D721Med (cell line): ENCODE results near the gene ST7.

ENCODE experiments used
- DNase-seq: peaks from one replicate; pipeline ENCODE4 v3.0.0; 2011; ENCODE audit warnings: low spot score; ENCODE audit not compliant: insufficient read length
- FAIRE-seq: peaks from 2 replicates; lab custom pipeline; 2011; peaks lifted over from hg19 to GRCh38; lab: Jason Lieb, UNC
- TF ChIP-seq, protein P1 (sequence below): IDR thresholded peaks from 2 replicates; pipeline ENCODE4 v1.5.1; 2012; ENCODE audit warnings: mild to moderate bottlenecking, control low read depth; ENCODE audit not compliant: insufficient read depth; ENCODE audit errors: missing control alignments

The ST7 gene

DNA sequence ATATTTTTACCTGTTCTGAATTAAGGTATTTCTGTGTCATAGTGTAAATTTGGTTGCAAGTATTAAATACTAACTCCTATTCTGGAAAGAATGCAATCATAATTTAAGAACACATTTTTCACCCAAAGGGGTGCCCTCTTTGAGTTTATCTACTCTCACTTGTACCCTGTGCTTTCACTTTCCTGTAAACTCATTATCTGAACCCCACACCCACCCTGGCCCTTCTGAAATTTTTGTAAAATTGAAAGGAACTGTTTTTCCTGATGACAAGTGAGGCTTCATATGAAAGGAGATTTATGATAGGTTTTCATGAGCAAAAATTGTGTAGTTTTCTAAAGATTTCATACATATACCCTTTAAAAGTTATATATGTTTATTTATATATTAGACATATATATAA is 235.1 kb downstream of the ST7 start:
- DNase-seq, result no peak
- no peak for FAIRE-seq
- TF ChIP-seq, protein P1, sequence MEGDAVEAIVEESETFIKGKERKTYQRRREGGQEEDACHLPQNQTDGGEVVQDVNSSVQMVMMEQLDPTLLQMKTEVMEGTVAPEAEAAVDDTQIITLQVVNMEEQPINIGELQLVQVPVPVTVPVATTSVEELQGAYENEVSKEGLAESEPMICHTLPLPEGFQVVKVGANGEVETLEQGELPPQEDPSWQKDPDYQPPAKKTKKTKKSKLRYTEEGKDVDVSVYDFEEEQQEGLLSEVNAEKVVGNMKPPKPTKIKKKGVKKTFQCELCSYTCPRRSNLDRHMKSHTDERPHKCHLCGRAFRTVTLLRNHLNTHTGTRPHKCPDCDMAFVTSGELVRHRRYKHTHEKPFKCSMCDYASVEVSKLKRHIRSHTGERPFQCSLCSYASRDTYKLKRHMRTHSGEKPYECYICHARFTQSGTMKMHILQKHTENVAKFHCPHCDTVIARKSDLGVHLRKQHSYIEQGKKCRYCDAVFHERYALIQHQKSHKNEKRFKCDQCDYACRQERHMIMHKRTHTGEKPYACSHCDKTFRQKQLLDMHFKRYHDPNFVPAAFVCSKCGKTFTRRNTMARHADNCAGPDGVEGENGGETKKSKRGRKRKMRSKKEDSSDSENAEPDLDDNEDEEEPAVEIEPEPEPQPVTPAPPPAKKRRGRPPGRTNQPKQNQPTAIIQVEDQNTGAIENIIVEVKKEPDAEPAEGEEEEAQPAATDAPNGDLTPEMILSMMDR, result no peak

GRCh38 chr7:117188949-117189592 is 235.8 kb downstream of the ST7 start:
- TF ChIP-seq, protein P1, result no peak
- DNase-seq (no peak), FAIRE-seq (no peak)

- TF ChIP-seq, protein P1, result no peak
- DNase-seq, result no peak
- FAIRE-seq, result no peak
Observed at GRCh38 chr7:117190104-117190503, 236.8 kb downstream of the ST7 start.

- TF ChIP-seq, protein P1, result no peak
- FAIRE-seq (no peak), DNase-seq (no peak)
Observed at GRCh38 chr7:117190746-117191435, 237.6 kb downstream of the ST7 start.

- no peak for DNase-seq
- TF ChIP-seq, protein P1, result no peak
- no peak for FAIRE-seq
Observed at GRCh38 chr7:117192108-117192507, 238.8 kb downstream of the ST7 start.

- no peak for DNase-seq
- no peak for FAIRE-seq
Observed at GRCh38 chr7:117193564-117193963, 240.3 kb downstream of the ST7 start.

More at GRCh38 chr7:117193564-117193963, 240.3 kb downstream of the ST7 start:
- TF ChIP-seq, protein P1, result no peak
